Stomach smooth muscle (tissue), 2 donors: ENCODE results near the gene ATP11C.

ENCODE experiments used
- H3K27ac ChIP-seq: one replicate; pipeline ENCODE4 v1.7.0; 2013; ENCODE audit warnings: mild to moderate bottlenecking, low read length, inconsistent platforms
- H3K27me3 ChIP-seq, 2 donors: one replicate each; pipeline ENCODE4 v1.7.0; 2013; ENCODE audit warnings: low read length in 2 of 2; ENCODE audit not compliant: insufficient read depth in 2 of 2, control insufficient read depth in 1 of 2
- H3K36me3 ChIP-seq, 2 donors: one replicate each; pipeline ENCODE4 v1.7.0; 2013; ENCODE audit warnings: low read length in 2 of 2; ENCODE audit not compliant: control insufficient read depth in 2 of 2, insufficient read depth in 2 of 2
- H3K4me1 ChIP-seq: one replicate; pipeline ENCODE4 v1.7.0; 2013; ENCODE audit warnings: low read length; ENCODE audit not compliant: control insufficient read depth, insufficient read depth
- H3K4me3 ChIP-seq, 2 donors: one replicate each; pipeline ENCODE4 v1.7.0; 2013; ENCODE audit warnings: low read length in 2 of 2
- H3K9ac ChIP-seq, 2 donors: one replicate each; pipeline ENCODE4 v1.7.0; 2013; ENCODE audit warnings: low read length in 2 of 2, mild to moderate bottlenecking in 1 of 2
- H3K9me3 ChIP-seq, 2 donors: one replicate each; pipeline ENCODE4 v1.7.0; 2013; ENCODE audit warnings: low read length in 2 of 2; ENCODE audit not compliant: control insufficient read depth in 2 of 2
- donor health status: healthy.
- donor health status: Pancreatic carcinoma.

The ATP11C gene

DNA sequence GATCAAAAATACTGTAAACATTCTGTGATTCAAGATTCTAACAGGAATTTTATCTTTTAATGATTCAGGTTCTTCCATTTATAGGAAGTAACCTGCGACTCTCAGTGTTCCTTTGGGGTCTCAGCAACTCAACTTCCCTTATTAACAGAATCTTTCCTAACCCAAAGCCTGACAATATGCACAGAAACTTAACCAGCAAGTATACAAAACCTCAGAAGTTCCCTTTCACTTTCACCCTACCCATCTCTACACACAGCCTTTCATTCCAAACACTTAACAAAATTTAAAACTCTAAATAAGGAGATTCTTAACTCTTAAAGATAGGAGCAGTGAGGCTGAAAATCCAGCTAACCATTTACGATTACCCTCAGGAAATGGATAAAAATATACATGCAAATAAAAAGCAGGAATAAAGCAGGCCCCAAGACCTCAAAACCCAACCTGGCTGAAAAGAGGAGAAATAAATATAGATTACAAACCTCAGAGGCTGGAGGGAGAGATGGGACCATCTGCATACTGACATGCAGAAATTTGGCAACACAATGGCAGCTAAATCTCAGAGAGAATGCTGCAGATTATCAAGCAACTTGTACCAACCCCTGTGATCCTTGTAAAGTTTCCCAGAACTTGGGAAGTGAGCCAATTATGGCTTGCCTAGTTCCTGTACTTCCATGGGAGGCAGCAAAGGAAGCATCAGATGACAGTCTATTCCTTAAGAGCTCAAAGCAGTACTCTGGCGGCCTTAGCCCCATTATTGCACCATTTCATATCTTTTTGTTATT is 101.0 kb downstream of the ATP11C start:
- Histone ChIP-seq H3K36me3 (no peaks in the 10 kb centered on the region), H3K27ac (no peak overlapping the region), H3K9me3 (no peaks in the 10 kb centered on the region), H3K27me3 (no peaks in the 10 kb centered on the region), H3K4me3 (no peak overlapping the region), H3K9ac (no peak overlapping the region), H3K4me1 (no peaks in the 10 kb centered on the region)

DNA sequence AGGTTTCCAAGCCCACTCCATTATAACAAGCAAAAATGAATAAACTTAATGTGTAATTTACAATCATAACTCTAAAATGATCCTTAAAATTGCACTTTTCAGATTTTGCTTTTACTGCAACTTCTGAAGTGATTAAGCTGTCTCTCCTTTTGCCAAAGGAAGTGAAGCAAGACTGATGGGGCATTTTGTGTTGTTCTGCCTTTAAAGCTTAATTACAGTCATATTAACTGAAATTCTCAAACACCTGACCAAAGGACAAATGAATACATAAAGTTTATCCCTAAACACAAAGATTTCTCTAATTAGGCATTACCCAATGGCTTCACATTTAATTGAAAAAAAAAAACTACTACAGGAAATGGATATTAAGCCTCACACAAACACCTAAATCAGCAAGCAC is 101.8 kb downstream of the ATP11C start:
- no peaks in the 10 kb centered on the region for H3K9me3 ChIP-seq
- no peak overlapping the region for H3K4me3 ChIP-seq
- no peaks in the 10 kb centered on the region for H3K27me3 ChIP-seq
- no peak overlapping the region for H3K27ac ChIP-seq
- H3K4me1 ChIP-seq, result no peaks in the 10 kb centered on the region
- H3K36me3 ChIP-seq, result no peaks in the 10 kb centered on the region
- H3K9ac ChIP-seq, result no peak overlapping the region

- no peak overlapping the region for H3K27ac ChIP-seq
- no peaks in the 10 kb centered on the region for H3K9me3 ChIP-seq
- H3K4me1 ChIP-seq, result no peaks in the 10 kb centered on the region
- no peaks in the 10 kb centered on the region for H3K36me3 ChIP-seq
- no peaks in the 10 kb centered on the region for H3K27me3 ChIP-seq
- H3K4me3 ChIP-seq, result no peak overlapping the region
- H3K9ac ChIP-seq, result no peak overlapping the region
Observed at GRCh38 chrX:139828830-139829229, 104.0 kb downstream of the ATP11C start.

- Histone ChIP-seq H3K27ac (no peak overlapping the region), H3K27me3 (no peaks in the 10 kb centered on the region), H3K4me3 (no peak overlapping the region), H3K4me1 (no peaks in the 10 kb centered on the region), H3K9me3 (no peaks in the 10 kb centered on the region), H3K9ac (no peak overlapping the region), H3K36me3 (no peaks in the 10 kb centered on the region)
Observed at GRCh38 chrX:139828033-139828432, 104.8 kb downstream of the ATP11C start.

DNA sequence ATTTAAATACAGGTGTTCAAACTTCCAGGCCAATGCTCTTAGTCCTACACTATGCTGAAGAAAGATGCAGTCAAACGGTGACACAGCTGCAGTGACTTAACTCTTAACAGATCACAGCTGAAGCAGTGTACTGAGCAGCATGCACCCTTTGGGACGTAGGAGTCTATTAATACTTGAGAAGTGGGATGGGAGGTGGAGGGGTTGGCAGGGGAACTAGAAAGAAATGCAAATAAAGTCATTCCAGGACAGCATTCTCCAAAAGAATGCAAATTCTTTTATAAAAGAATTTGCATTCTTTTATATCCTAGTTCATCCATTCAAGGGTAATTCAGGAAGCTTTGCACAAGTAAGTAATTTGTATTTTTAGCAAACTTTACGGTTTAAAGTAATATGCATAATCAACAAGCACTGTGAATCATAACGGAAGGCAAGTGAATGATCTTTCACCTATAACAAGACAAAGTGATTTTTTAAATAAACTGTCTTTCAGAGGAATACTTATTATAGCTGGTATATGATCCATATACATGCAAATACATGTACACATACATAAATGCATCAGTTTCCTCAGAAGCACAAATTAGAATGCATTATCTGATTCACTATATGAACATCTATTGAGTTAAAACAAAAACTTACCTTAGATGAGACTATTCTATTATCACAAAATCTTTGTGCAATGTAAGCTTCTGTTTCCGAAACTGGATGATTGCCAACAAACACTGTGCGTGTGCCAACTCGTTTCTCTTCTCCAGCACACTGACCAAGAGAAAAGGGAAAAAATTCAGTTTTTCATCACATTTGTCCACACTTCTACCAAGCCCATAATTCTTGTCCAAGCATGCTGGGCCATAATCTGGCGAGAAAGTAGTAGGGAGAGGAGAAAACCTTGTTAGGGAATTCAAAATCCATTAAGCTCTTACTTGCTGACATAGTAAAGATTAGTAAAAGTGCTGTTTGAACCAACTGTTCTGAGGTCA is 106.5 kb downstream of the ATP11C start:
- Histone ChIP-seq H3K4me3 (no peak overlapping the region), H3K4me1 (no peaks in the 10 kb centered on the region), H3K27me3 (no peaks in the 10 kb centered on the region), H3K9ac (no peak overlapping the region), H3K9me3 (no peaks in the 10 kb centered on the region), H3K27ac (no peak overlapping the region), H3K36me3 (no peaks in the 10 kb centered on the region)

DNA sequence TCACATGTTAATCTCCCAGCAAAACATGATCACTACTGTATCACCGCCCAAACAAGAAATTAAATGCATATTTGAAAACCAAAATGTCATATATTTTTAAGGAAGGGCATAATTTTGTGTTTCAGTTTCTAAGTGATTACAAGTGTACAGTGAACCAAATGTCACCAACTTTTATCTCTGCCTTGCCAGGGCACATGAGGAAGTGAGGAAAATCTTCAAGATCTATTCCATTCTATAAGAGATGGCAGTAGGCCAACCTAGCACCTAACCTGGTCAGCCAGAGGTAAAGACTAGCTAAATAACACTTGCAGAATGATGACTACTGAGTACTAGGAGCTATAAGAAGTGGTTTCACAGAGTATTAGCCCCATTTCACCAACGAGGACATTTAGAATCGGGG is 107.2 kb downstream of the ATP11C start:
- H3K4me3 ChIP-seq, result no peak overlapping the region
- H3K9me3 ChIP-seq, result no peaks in the 10 kb centered on the region
- no peak overlapping the region for H3K27ac ChIP-seq
- no peaks in the 10 kb centered on the region for H3K4me1 ChIP-seq
- no peaks in the 10 kb centered on the region for H3K27me3 ChIP-seq
- no peak overlapping the region for H3K9ac ChIP-seq
- no peaks in the 10 kb centered on the region for H3K36me3 ChIP-seq

GRCh38 chrX:139823806-139824205 is 109.0 kb downstream of the ATP11C start:
- Histone ChIP-seq H3K4me3 (no peak overlapping the region), H3K36me3 (no peaks in the 10 kb centered on the region), H3K9ac (no peak overlapping the region), H3K27ac (no peak overlapping the region), H3K9me3 (no peaks in the 10 kb centered on the region), H3K4me1 (no peaks in the 10 kb centered on the region), H3K27me3 (no peaks in the 10 kb centered on the region)

DNA sequence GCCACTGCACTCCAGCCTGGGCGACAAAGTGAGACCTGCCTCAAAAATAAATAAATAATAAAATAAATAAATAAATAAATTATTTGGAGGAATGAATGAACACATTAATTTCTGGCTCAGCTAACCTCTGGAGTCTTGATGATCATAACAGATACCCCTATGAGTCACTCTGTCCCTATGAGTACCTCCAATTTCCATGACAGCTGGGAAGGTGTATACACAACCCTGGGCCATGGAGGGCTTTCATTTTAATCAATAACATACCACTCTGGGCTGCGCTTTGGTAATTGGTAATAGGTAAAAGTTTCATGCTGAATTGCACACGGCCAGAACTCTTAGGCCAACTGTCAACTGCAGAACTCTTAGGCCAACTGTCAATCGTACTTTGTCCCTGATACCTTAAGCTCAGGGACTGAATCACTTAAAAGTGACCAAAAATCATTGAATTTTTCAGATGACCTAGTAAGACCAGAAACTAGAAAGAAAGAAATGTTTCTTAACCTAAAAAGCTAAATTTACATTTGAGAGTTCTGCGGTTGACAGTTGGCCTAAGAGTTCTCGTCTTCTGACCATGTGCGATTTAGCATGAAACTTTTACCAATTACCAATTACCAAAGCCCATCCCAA is 112.4 kb downstream of the ATP11C start:
- Histone ChIP-seq H3K27me3 (no peaks in the 10 kb centered on the region), H3K36me3 (no peaks in the 10 kb centered on the region), H3K9ac (no peak overlapping the region), H3K4me3 (no peak overlapping the region), H3K27ac (no peak overlapping the region), H3K9me3 (no peaks in the 10 kb centered on the region), H3K4me1 (no peaks in the 10 kb centered on the region)

DNA sequence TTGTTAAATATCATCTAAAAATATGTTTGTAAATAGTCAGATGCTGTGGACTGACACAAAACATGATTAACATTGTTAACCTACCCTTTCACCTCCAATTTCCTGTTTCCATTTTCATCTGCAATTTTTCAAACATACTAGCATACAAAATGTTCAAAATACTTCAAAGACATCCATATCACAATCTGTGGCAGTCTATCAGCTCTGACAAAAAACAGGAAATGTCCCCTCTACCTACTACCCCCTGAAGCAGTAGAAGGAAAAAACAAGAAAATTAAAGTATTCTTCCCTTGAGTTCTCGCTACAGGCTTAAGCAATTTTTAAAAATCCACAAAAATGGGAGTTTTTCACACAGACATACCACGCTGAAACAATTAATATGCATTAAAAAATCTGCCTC is 116.6 kb downstream of the ATP11C start:
- Histone ChIP-seq H3K36me3 (no peaks in the 10 kb centered on the region), H3K4me3 (no peak overlapping the region), H3K9me3 (no peaks in the 10 kb centered on the region), H3K27me3 (no peaks in the 10 kb centered on the region), H3K9ac (no peak overlapping the region), H3K27ac (no peak overlapping the region), H3K4me1 (no peaks in the 10 kb centered on the region)

GRCh38 chrX:139815771-139816170 is 117.1 kb downstream of the ATP11C start:
- Histone ChIP-seq H3K27me3 (no peaks in the 10 kb centered on the region), H3K27ac (no peak overlapping the region), H3K4me3 (no peak overlapping the region), H3K36me3 (no peaks in the 10 kb centered on the region), H3K9ac (no peak overlapping the region), H3K4me1 (no peaks in the 10 kb centered on the region), H3K9me3 (no peaks in the 10 kb centered on the region)
